Breast epithelium (tissue), 3 donors: ENCODE results near the gene HPD.
"Not testable (repeated sequence)": the region's sequence is repeated elsewhere in the genome, so short reads cannot be mapped to it uniquely, and the experiment has no call there.

Experiments
- POLR2A ChIP-seq: fragments of 450-650 bp; IDR thresholded peaks from one replicate; pipeline ENCODE4 v1.6.1; 2016; ENCODE audit warnings: antibody characterized with exemption, mild to moderate bottlenecking, moderate library complexity
- TF ChIP-seq, protein P1 (sequence below), 3 donors: fragments of 450-650 bp; IDR thresholded peaks; one replicate each; pipeline ENCODE4 v1.5.1; 2016 to 2017; ENCODE audit warnings: antibody characterized with exemption in 3 of 3, mild to moderate bottlenecking in 3 of 3, moderate library complexity in 3 of 3

DNA sequence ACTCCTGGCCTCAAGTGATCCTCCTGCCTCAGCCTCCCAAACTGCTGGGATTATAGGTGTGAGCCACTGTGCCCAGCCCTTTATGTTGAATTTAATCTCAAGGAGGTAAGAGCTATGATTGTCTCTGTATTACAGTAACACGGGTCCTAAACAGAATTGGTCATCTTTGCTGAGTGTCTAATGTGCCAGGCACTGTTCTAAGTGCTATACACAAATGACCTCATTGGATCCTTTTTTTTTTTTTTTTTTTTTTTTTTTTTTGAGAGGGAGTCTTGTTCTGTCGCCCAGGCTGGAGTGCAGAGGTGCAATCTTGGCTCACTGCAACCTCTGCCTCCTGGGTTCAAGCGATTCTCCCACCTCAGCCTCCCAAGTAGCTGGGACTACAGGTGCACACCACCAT lies 6.3 kb downstream of the HPD start:
- TF ChIP-seq, protein P1, sequence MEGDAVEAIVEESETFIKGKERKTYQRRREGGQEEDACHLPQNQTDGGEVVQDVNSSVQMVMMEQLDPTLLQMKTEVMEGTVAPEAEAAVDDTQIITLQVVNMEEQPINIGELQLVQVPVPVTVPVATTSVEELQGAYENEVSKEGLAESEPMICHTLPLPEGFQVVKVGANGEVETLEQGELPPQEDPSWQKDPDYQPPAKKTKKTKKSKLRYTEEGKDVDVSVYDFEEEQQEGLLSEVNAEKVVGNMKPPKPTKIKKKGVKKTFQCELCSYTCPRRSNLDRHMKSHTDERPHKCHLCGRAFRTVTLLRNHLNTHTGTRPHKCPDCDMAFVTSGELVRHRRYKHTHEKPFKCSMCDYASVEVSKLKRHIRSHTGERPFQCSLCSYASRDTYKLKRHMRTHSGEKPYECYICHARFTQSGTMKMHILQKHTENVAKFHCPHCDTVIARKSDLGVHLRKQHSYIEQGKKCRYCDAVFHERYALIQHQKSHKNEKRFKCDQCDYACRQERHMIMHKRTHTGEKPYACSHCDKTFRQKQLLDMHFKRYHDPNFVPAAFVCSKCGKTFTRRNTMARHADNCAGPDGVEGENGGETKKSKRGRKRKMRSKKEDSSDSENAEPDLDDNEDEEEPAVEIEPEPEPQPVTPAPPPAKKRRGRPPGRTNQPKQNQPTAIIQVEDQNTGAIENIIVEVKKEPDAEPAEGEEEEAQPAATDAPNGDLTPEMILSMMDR (IDR thresholded peaks at IDR 0.05), result not testable (repeated sequence)
- TF ChIP-seq POLR2A, result not testable (repeated sequence)
